Urothelium cell line (cell line): ENCODE results near the gene RSPO4.

Experiments used
- DNase-seq: peaks from one replicate; pipeline ENCODE4 v3.0.0; 2011; ENCODE audit warnings: low spot score, mixed read lengths
- FAIRE-seq: peaks from 2 replicates; lab custom pipeline; 2011; peaks lifted over from hg19 to GRCh38; lab: Jason Lieb, UNC

RSPO4 gene

GRCh38 chr20:945841-946240, 56.3 kb downstream of the RSPO4 start:
- DNase-seq (no peak), FAIRE-seq (no peak)

GRCh38 chr20:944774-945410, 57.2 kb downstream of the RSPO4 start:
- no peak for DNase-seq
- no peak for FAIRE-seq

GRCh38 chr20:944148-944547, 58.0 kb downstream of the RSPO4 start:
- DNase-seq = no peak

GRCh38 chr20:942611-943010, 59.5 kb downstream of the RSPO4 start:
- FAIRE-seq = no peak
- no peak for DNase-seq

More at GRCh38 chr20:944148-944547, 58.0 kb downstream of the RSPO4 start:
- no peak for FAIRE-seq

DNA sequence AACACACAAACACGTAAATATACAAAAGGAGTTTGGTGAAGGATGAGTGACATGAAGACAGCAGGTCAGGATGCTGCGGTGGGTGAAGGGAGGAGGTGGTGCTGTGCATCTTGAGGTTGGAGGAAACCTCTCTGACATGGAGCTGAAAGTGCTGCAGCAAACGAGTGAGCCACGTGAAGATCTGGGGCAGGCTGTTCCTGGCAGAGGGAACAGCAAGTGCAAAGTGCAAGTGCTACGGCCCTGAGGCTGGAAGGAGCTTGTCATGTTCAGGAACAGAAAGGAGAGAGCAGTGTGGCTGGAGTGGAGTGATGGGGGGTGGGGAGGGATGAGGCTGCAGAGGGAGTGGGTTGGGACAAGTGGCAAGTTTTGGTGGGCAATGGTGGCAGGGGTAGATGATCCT, 61.2 kb downstream of the RSPO4 start:
- no peak for DNase-seq
- FAIRE-seq = no peak

- FAIRE-seq (no peak), DNase-seq (no peak)
These were observed 62.5 kb downstream of the RSPO4 start for GRCh38 chr20:939606-940005.

DNA sequence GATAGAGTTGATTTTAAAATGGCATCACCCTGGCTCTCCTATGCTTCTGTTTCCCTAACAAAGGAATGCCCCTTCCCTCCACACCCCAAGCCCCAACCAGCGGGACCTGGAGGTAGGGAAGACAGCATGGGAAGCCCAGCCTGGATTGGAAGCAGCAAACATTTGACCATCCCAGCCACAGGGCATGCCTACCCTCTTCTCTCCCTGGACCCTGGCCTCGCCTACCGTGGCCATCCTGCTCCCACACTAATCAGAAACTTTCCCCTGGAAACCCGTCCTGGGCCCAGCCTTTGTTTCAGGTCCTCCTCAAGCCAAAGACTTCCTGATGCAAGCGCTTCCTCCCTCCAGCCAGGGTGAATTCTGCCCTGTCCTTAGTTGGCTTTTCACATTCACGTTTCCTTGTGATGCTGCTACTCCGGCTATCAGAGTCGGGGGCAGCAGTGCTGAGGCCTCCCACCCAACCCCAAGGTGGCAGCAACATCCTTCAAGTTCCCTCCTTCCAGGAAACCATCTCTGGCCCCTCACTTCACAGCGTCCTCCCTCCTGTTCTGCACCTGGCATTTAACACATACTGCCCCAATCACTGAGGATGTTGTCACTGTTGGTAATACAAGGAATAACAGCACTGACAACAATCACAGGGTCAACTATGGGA, 67.8 kb downstream of the RSPO4 start:
- no peak for FAIRE-seq
- no peak for DNase-seq

DNA sequence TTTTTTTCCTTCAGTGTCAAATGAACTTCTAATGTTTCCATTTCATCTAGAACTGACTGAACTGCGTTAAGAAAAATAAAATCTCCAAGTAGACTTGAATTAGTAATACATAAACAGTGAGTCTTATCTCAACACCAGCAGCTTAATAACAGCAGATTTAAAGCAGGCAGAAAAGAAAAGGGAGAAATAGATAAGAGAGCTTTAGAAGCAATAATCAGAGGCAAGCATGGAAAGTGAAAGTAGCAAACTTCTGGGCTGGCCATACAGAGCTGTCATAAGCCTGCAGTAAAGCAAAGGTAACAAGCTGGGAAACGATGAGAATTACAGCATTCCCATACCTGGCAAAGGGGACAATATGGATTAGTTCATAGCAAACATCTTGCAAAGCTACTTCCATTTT, 69.1 kb downstream of the RSPO4 start:
- DNase-seq (no peak), FAIRE-seq (no peak)

DNA sequence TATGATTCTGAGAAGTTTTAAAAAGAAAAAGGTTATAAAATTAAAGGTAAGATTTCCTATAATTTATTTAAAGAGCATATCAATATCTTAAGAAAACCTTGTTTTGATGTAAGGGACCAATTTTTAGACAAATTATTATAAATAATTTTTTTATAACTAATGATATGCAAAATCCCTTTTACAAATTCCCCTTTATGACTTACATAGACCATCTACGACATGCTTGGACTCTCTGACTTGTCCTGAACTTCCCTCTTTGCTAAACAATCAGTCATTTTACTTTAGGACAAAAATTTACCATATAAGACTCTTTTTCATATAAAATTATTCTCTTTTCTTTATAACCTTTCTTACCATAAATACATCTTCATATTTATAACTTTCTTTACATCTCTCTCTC, 70.7 kb downstream of the RSPO4 start:
- DNase-seq (no peak), FAIRE-seq (no peak)

- FAIRE-seq (no peak), DNase-seq (no peak)
These were observed 75.4 kb downstream of the RSPO4 start for GRCh38 chr20:926670-927069.

- DNase-seq = no peak
- FAIRE-seq = no peak
These were observed 76.6 kb downstream of the RSPO4 start for GRCh38 chr20:925516-925915.

DNA sequence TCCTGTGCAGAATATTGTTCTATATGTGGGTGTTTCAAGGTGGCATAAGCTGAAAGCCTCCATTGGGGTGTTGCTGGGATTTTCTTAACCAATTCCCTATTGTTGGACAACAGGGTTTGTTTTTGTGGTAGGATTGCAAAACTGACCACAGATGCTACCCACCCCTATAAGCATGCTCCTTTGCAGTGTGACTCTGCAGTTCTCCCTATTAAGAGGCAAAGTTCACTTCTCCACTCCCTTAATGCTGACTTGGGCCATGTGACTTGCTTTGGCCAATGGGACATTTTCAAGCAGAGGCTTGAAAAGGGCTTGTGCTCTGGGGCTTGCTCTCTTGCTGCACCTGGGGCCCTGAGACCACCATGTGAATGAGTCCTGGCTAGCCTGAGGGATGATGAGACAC, 77.5 kb downstream of the RSPO4 start:
- FAIRE-seq (no peak), DNase-seq (no peak)

DNA sequence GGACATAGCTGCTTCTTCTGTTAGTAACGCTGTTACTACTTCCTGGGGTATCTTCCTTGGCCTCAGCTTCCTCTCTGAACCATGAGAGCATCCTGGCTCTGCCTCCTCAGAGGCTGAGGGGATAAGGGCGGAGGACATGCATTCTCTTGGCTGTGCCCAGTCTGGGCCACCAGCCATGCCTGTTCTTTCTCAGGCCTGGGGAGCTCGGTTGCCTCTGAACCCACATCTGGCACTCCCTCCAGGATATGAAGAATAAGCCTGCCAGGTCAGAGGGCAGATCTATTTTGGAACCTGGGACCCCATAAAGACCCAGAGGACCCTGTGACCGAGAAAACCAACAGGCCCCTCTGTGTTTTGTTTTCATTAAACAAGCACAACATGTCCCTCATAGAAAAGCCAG, 79.3 kb downstream of the RSPO4 start:
- no peak for FAIRE-seq
- no peak for DNase-seq

- DNase-seq (no peak), FAIRE-seq (no peak)
These were observed 81.0 kb downstream of the RSPO4 start for GRCh38 chr20:921068-921467.

DNA sequence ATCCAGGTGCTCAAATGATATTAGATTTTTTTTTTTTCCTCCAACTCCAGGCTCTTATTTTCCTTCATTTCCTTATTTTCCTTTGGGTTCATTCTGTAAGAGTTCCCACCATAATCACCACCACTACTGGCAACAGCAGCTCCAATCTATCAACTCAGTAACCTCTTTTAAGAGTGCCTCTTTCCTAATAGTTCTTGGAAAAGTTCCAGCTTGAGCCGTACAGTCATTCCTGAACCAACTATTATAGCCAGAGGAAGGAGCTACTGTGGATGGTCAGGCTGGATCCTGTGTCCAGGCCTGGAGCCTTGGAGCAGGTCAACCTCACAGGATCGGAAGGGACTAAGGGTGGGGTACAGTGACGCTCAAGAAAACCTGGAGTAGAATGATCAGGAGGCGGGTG, 81.8 kb downstream of the RSPO4 start:
- FAIRE-seq (no peak), DNase-seq (no peak)

- DNase-seq (peak; percentile 63), FAIRE-seq (no peak)
These were observed 82.6 kb downstream of the RSPO4 start for GRCh38 chr20:919491-919916.

DNA sequence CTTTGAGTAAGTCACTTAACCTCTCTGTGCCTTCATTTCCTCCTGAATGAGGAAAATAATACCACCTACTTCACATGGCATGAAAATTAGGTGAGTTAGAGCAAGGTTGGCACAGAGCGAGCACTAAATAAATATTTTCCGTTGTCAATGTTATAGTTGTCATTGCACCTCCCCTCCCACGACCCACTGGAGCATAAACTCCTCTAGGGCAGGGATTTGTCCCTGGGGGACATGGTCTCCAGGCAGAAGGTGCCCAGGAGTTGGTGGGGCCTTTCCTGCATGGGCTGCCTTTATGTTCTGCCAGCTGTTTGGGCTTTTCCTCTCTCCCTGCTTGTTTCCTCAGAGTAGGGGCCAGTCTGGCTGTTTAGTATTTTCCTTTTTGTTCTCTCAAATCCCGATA, 84.7 kb downstream of the RSPO4 start:
- FAIRE-seq (no peak), DNase-seq (no peak)

- no peak for DNase-seq
- FAIRE-seq = no peak
These were observed 85.3 kb downstream of the RSPO4 start for GRCh38 chr20:916825-917224.

DNA sequence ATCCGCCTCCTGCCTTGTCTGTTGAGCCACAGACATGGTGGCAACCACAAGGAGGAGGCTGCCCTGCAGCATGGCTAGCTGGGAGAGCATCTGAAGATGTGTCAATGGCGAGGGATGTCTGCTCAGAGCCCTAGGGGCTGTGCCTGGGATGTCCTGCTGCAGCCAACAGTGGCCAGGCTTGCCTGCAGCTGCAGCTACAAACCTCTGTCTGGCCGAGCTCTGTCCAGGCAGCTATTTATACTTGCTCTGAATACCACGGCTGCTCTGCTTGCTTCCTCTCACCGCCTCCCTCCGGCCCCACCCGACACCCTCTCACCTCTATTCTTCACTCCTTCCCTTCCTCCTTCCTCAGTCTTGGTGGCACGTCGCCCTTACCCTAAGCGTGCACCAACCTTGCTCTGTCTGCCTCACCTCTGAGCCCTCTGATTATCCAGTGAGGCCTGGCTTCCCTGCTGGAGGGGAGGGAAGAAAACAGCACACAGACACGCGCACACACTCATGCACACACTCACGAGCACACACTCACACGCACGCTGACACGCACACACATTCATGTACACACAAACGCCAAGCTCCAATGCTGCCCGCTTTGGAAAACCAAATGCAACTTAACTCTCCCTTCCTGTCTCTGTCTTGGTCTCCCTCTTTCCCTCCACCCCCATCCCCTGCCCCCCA, 85.8 kb downstream of the RSPO4 start, which contains the start of gene ANGPT4:
Gene ANGPT4, minus strand, starts transcription at position 210 of the 675 bp plus-strand sequence. Its CDS starts 120 bp downstream, at position 90.
- FAIRE-seq (no peak), DNase-seq (peak; percentile 24)

- peak; percentile 53 for FAIRE-seq
- DNase-seq = peak; percentile 72
These were observed 87.2 kb downstream of the RSPO4 start for GRCh38 chr20:914727-915498.

DNA sequence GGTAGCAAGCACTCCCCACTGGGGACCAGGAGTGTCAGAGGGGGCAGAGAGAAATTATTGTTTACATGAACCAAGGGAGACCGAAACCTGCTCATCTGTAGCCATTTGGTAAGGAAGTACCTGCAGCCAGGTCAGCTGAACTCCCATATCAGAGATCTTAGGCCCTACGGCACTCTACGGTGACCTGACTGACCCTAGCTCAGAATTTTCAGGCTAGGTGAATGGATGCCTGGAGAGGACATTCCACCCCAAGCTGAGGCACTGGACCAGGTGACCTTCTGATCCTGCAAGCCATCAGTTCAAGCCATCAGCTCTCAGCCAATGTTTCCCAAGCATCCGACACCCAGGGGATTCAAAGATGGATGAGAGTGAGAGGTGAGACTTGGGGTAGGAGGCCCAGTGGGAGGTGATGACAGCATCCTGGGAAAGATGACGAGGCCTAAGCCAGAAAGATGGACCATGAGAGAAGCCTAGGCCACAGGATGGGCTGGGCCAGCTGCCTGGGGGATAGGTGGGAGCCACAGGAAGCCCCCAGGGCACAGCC, 88.7 kb downstream of the RSPO4 start:
- DNase-seq (no peak), FAIRE-seq (no peak)
